HepG2 (cell line): ENCODE results near the gene HADH. TPM values are rescaled to one million over a fixed set of nuclear protein-coding genes. Genes with fewer than 3 reads are reported as not detected.

Source experiments
- ATAC-seq: fragments of 200-7000 bp; cut with Tn5 transposase; 3 replicates; pipeline ENCODE4 v1.9.1; 2020; ENCODE audit warnings: mild to moderate bottlenecking, moderate library complexity
- BruUV-seq: library from RNA; stranded (reverse); fragments of 400-500 nt; replicated peaks from 2 replicates; lab custom pipeline; 2021; lab: Mats Ljungman, UMichigan
- CTCF ChIA-PET: fragments of 300-600 bp; formaldehyde crosslinking; extraction: SDS; loops from one replicate; lab custom pipeline; 2021; ENCODE audit warnings: low total read pairs, inconsistent platforms, low intra/inter-chr PET ratio; lab: Yijun Ruan, JAX
- POLR2A ChIA-PET: fragments of 350-600 bp; sonication (Branson Sonifier 250); formaldehyde crosslinking; loops from one replicate; lab custom pipeline; 2020; ENCODE audit warnings: antibody characterized with exemption, inconsistent platforms; lab: Yijun Ruan, JAX
- DNase-seq: peaks from one replicate; pipeline ENCODE4 v3.0.0-alpha.2; 2015; ENCODE audit warnings: low spot score
- FAIRE-seq: peaks from 3 replicates; lab custom pipeline; 2011; peaks lifted over from hg19 to GRCh38; lab: Jason Lieb, UNC
- H2AFZ ChIP-seq: one replicate; pipeline ENCODE4 v1.6.1; 2011; ENCODE audit warnings: low read length, inconsistent platforms
- H3K27ac ChIP-seq: fragments of 300-600 bp; 3 replicates; pipeline ENCODE4 v1.8.0; 2011; ENCODE audit warnings: mixed run types, mild to moderate bottlenecking, mixed read lengths, low read length, inconsistent platforms; ENCODE audit not compliant: insufficient read depth; ENCODE audit errors: extremely low read length
- H3K27me3 ChIP-seq, 2 experiments: fragments of 200-600 bp in 1 of 2; 2 replicates in 1 of 2; 3 replicates in 1 of 2; pipeline versions ENCODE4 v1.6.0 to v1.8.0; 2011; ENCODE audit warnings: low read length in 2 of 2, mild to moderate bottlenecking in 2 of 2, moderate library complexity in 2 of 2, inconsistent platforms in 1 of 2; ENCODE audit not compliant: insufficient read depth in 2 of 2, control insufficient read depth in 1 of 2
- H3K36me3 ChIP-seq, 2 experiments: fragments of 200-600 bp in 1 of 2; replicated peaks in 1 of 2; 2 replicates in 1 of 2; 3 replicates in 1 of 2; pipeline versions ENCODE4 v1.5.1 to v1.8.0; 2011; ENCODE audit warnings: low read length in 2 of 2, inconsistent platforms in 1 of 2; ENCODE audit not compliant: insufficient read depth in 2 of 2, control insufficient read depth in 1 of 2
- H3K4me1 ChIP-seq: 2 replicates; pipeline ENCODE4 v1.5.1; 2012; ENCODE audit warnings: low read length, inconsistent platforms; ENCODE audit not compliant: insufficient read depth
- H3K4me2 ChIP-seq: 2 replicates; pipeline ENCODE4 v1.6.0; 2011; ENCODE audit warnings: low read depth, low read length, inconsistent platforms
- H3K4me3 ChIP-seq, 3 experiments: fragments of 200-600 bp in 1 of 3; sonication (generic), shearing (Covaris generic) in 1 of 3; replicated peaks in 1 of 3; 2 replicates each; pipeline ENCODE4 v1.5.1; 2011 to 2016; ENCODE audit warnings: low read length in 3 of 3, inconsistent platforms in 2 of 3, low read depth in 2 of 3, mild to moderate bottlenecking in 2 of 3, control low read depth in 1 of 3, mixed read lengths in 1 of 3; ENCODE audit not compliant: insufficient read depth in 1 of 3
- H3K79me2 ChIP-seq: one replicate; pipeline ENCODE4 v1.6.1; 2011; ENCODE audit warnings: low read length, inconsistent platforms; ENCODE audit not compliant: insufficient read depth
- H3K9ac ChIP-seq: 2 replicates; pipeline ENCODE4 v1.6.0; 2011; ENCODE audit warnings: mild to moderate bottlenecking, low read depth, low read length, inconsistent platforms; ENCODE audit not compliant: insufficient read depth
- H3K9me3 ChIP-seq: 2 replicates; pipeline ENCODE4 v1.5.1; 2012; ENCODE audit warnings: mild to moderate bottlenecking, low read length
- H4K20me1 ChIP-seq: 2 replicates; pipeline ENCODE4 v1.6.0; 2011; ENCODE audit warnings: inconsistent platforms, mild to moderate bottlenecking, low read length, moderate library complexity; ENCODE audit not compliant: insufficient read depth
- AGO2 ChIP-seq: fragments of 200-400 bp; formaldehyde crosslinking; optimal IDR thresholded peaks from 2 replicates; pipeline ENCODE3; 2017; ENCODE audit warnings: mild to moderate bottlenecking, low read depth, low read length, moderate library complexity
- HDAC2 ChIP-seq: sonication (generic); formaldehyde crosslinking; IDR thresholded peaks from 2 replicates; pipeline ENCODE4 v1.4.0; 2020; ENCODE audit warnings: missing genetic modification reagents
- MAFF ChIP-seq: IDR thresholded peaks from 2 replicates; pipeline ENCODE4 v1.6.1; 2011; ENCODE audit warnings: low read depth, low read length, improper control_type of control experiment
- MAFK ChIP-seq, 2 experiments: IDR thresholded peaks in 1 of 2; conservative IDR thresholded peaks in 1 of 2; 2 replicates each; pipeline ENCODE4 v1.6.1; 2011; ENCODE audit warnings: improper control_type of control experiment in 2 of 2, low read length in 2 of 2
- MTF1 ChIP-seq: sonication (generic); formaldehyde crosslinking; IDR thresholded peaks from 2 replicates; pipeline ENCODE4 v1.5.0; 2020; ENCODE audit warnings: missing genetic modification reagents
- MYNN ChIP-seq: sonication (generic); formaldehyde crosslinking; IDR thresholded peaks from 2 replicates; pipeline ENCODE4 v1.4.0; 2020; ENCODE audit warnings: mild to moderate bottlenecking, low read depth, missing genetic modification reagents
- PAXIP1 ChIP-seq: sonication (generic); formaldehyde crosslinking; conservative IDR thresholded peaks from 2 replicates; pipeline ENCODE4 v1.4.0; 2020; ENCODE audit warnings: mild to moderate bottlenecking, missing genetic modification reagents, moderate library complexity
- ZBTB33 ChIP-seq: sonication (generic); formaldehyde crosslinking; IDR thresholded peaks from 2 replicates; pipeline ENCODE4 v1.4.0; 2020; ENCODE audit warnings: missing genetic modification reagents
- ZBTB7A ChIP-seq: sonication (generic); formaldehyde crosslinking; IDR thresholded peaks from 2 replicates; pipeline ENCODE4 v1.8.0; 2022; ENCODE audit warnings: mild to moderate bottlenecking, missing genetic modification reagents
- ZFP36L2 ChIP-seq: sonication (generic); formaldehyde crosslinking; IDR thresholded peaks from 2 replicates; pipeline ENCODE4 v1.4.0; 2020; ENCODE audit warnings: missing genetic modification reagents
- ZFP37 ChIP-seq: sonication (generic); formaldehyde crosslinking; IDR thresholded peaks from 2 replicates; pipeline ENCODE4 v1.4.0; 2020; ENCODE audit warnings: missing genetic modification reagents, borderline replicate concordance
- ZMAT3 ChIP-seq: sonication (generic); formaldehyde crosslinking; conservative IDR thresholded peaks from 2 replicates; pipeline ENCODE4 v1.7.0; 2021; ENCODE audit warnings: missing genetic modification reagents
- ZNF274 ChIP-seq: sonication (generic); formaldehyde crosslinking; IDR thresholded peaks from 2 replicates; pipeline ENCODE4 v1.5.1; 2020; ENCODE audit warnings: mild to moderate bottlenecking, missing genetic modification reagents
- ZNF556 ChIP-seq: sonication (generic); formaldehyde crosslinking; IDR thresholded peaks from 2 replicates; pipeline ENCODE4 v1.4.0; 2020; ENCODE audit warnings: mild to moderate bottlenecking, missing genetic modification reagents, borderline replicate concordance
- WGBS: methylation state at CpG from one replicate; pipeline ENCODE4 v1.1.6; 2017; ENCODE audit warnings: low lambda C conversion rate; 5-methylcytosine and 5-hydroxymethylcytosine counted together
- in situ Hi-C: cut with HindIII; loops from 2 replicates; pipeline ENCODE4 v1.10.0; 2017; ENCODE audit warnings: low pct_unique_long_range_greater_than_20kb; ENCODE audit not compliant: extremely low pct_ligation_motif_present
- intact Hi-C: fragments of 100-400 bp; cut with micrococcal nuclease; formaldehyde crosslinking; loops from one replicate; pipeline ENCODE4 v1.10.0; 2022; ENCODE audit not compliant: unreplicated experiment
- polyA plus RNA-seq, 8 experiments: library from polyadenylated mRNA; depleted of rRNA in 3 of 8; stranded (reverse) in 7 of 8; unstranded in 1 of 8; fragments of >200 nt; fragmentation: Illumina TruSeq in 4 of 8; extraction: Trizol in 4 of 8; gene quantifications; 2 replicates each; pipeline versions ENCODE4 v1.2.1 to v1.2.3, GENCODE V29; 2011 to 2016; ENCODE audit warnings: low read depth in 4 of 8, missing spikeins in 1 of 8, mixed read lengths in 1 of 8; ENCODE audit not compliant: insufficient read depth in 1 of 8
- total RNA-seq, 5 experiments: library from RNA; depleted of rRNA; stranded (reverse); fragments of >200 nt; fragmentation: Illumina TruSeq; extraction: Trizol; gene quantifications; 2 replicates each; pipeline ENCODE4 v1.2.3, GENCODE V29; 2016; ENCODE audit warnings: low read depth in 1 of 5

Gene HADH
- total and polyA plus RNA-seq, 2 of the 13 experiments (the other 11 are each of a cell fraction or from before 2014, with no cell fraction given) = 29.6 to 33.9 TPM

GRCh38 chr4:108013327-108013726 lies 23.6 kb downstream of the HADH start (continued):
- no peak for TF ChIP-seq ZBTB33

GRCh38 chr4:108013955-108014354 lies 24.3 kb downstream of the HADH start:
- no peaks in the 10 kb centered on the region for H3K79me2 ChIP-seq
- TF ChIP-seq MAFK (conservative IDR thresholded peaks at IDR 0.05 in 1 of 2, IDR thresholded peaks at IDR 0.05 in 1 of 2; ENCODE audit: low read length in 2 of 2) = peak; percentile 54 to 79; a peak in 3 of 4 replicates
- no peak for TF ChIP-seq ZBTB7A (CRISPR knock-in tag)
- TF ChIP-seq ZNF274 (CRISPR knock-in tag) = no peak
- TF ChIP-seq MAFF = peak; percentile 64
- TF ChIP-seq ZFP37 (CRISPR knock-in tag) = no peak
- no peak for TF ChIP-seq ZMAT3 (CRISPR knock-in tag)
- TF ChIP-seq MYNN (CRISPR knock-in tag) = no peak
- no peak for TF ChIP-seq HDAC2
- TF ChIP-seq ZFP36L2 (CRISPR knock-in tag) = no peak
- TF ChIP-seq PAXIP1 = no peak
- TF ChIP-seq AGO2 = no peak
- no peak for TF ChIP-seq ZNF556 (CRISPR knock-in tag)
- TF ChIP-seq MTF1 (CRISPR knock-in tag) = no peak
- no peak for ATAC-seq
- in situ Hi-C loops (no loop called here), intact Hi-C loops (no loop called here)
- no peak overlapping the region for H3K4me2 ChIP-seq
- H3K27me3 ChIP-seq = no peaks in the 10 kb centered on the region; a peak in 1 of 5 replicates
- FAIRE-seq = no peak
- ChIA-PET POLR2A (no interaction called here), CTCF (no interaction called here)
- H3K4me1 ChIP-seq = no peaks in the 10 kb centered on the region
- DNase-seq = no peak
- H3K9ac ChIP-seq = no peak overlapping the region
- no TSS peak for BruUV-seq
- H3K27ac ChIP-seq = no peak overlapping the region
- no peak overlapping the region for H3K4me3 ChIP-seq
- peaks cover 10 to 31% of the 10 kb centered on the region in 2 experiments for H3K36me3 ChIP-seq
- no peaks in the 10 kb centered on the region for H4K20me1 ChIP-seq
- 91% methylated on average over 5 of the region's 5 CpGs for WGBS
- H3K9me3 ChIP-seq = no peaks in the 10 kb centered on the region
- no peak overlapping the region for H2AFZ ChIP-seq
